HCT116 (cell line): ENCODE data around the gene MYO16.

ENCODE experiments used
- EGR1 ChIP-seq: IDR thresholded peaks from 2 replicates; pipeline ENCODE4 v1.6.1; 2012; ENCODE audit warnings: low read depth
- ELF1 ChIP-seq: IDR thresholded peaks from 2 replicates; pipeline ENCODE4 v1.6.1; 2012; ENCODE audit warnings: low read depth, borderline replicate concordance
- EZH2 ChIP-seq: fragments of 200-600 bp; sonication (generic); IDR thresholded peaks from 2 replicates; pipeline ENCODE4 v1.6.1; 2017; ENCODE audit warnings: antibody characterized with exemption, mixed run types
- FOSL1 ChIP-seq: IDR thresholded peaks from 2 replicates; pipeline ENCODE4 v1.6.1; 2012; ENCODE audit warnings: low read depth
- POLR2A ChIP-seq: IDR thresholded peaks from 2 replicates; pipeline ENCODE4 v1.7.0; 2011; ENCODE audit warnings: borderline replicate concordance; ENCODE audit not compliant: insufficient read depth, insufficient read length; ENCODE audit errors: extremely low read depth
- POLR2AphosphoS5 ChIP-seq: IDR thresholded peaks from 2 replicates; pipeline ENCODE4 v1.6.1; 2011; ENCODE audit warnings: mild to moderate bottlenecking, low read depth, low read length, moderate library complexity
- RAD21 ChIP-seq: IDR thresholded peaks from 2 replicates; pipeline ENCODE4 v1.6.1; 2012; ENCODE audit warnings: low read depth, mild to moderate bottlenecking
- SIN3A ChIP-seq: IDR thresholded peaks from 2 replicates; pipeline ENCODE4 v1.6.1; 2012; ENCODE audit warnings: low read depth
- TCF7L2 ChIP-seq: IDR thresholded peaks from 2 replicates; pipeline ENCODE4 v1.7.0; 2011; ENCODE audit warnings: borderline replicate concordance, inconsistent platforms; ENCODE audit not compliant: insufficient read depth, insufficient read length; ENCODE audit errors: extremely low read depth
- ZFX ChIP-seq: fragments of 450-650 bp; IDR thresholded peaks from 2 replicates; pipeline ENCODE4 v1.6.1; 2017
- TF ChIP-seq, protein P1 (sequence below), 3 experiments: fragments of 200-600 bp in 1 of 3; sonication (generic) in 1 of 3; IDR thresholded peaks in 2 of 3; conservative IDR thresholded peaks in 1 of 3; 2 replicates each; pipeline ENCODE4 v1.5.1; 2012 to 2017; ENCODE audit warnings: low read depth in 2 of 3, low read length in 2 of 3, antibody characterized with exemption in 1 of 3, borderline replicate concordance in 1 of 3, control low read depth in 1 of 3, mild to moderate bottlenecking in 1 of 3, mixed read lengths in 1 of 3, mixed run types in 1 of 3, moderate library complexity in 1 of 3; ENCODE audit not compliant: insufficient read depth in 1 of 3
- TF ChIP-seq, protein P2 (sequence below): IDR thresholded peaks from 2 replicates; pipeline ENCODE4 v1.6.1; 2012
- TF ChIP-seq, protein P3 (sequence below): IDR thresholded peaks from 2 replicates; pipeline ENCODE4 v1.6.1; 2012

DNA sequence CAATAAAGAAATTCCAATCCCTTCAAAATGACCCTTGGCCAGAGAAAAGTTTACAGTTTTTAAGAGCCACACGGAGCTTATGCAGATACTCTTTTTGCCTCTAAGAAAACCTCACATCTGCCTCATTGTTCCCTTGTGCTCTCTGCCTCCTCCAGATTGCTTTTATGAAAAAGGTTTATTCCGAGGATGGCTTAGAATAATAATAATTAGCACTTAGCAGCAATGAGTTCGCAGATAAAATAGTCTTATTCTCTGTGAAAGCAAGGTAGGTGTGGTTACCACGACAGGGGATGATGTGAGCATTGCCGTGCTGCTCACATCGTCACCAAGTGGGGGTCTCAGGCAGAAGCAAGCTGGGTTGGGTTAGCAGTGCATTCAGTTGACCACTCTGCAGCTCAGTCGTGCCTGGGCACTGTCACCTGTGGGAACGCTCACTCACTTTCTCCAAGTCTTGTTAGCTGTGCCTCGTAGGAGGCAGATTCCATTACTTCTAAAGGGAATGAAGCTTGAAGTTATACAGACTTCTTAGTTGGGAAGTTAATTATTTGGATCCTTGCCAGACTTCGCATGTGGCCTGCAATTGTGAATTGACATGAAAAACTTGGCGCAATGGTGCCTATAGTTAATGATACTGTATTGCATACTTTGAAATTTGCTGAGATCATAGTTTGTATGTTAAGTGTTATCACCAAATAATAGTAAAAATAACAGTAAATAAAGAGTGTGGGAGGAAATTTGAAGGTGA is 157.2 kb downstream of the MYO16 start:
- TF ChIP-seq TCF7L2 (no peak), POLR2A (no peak), POLR2AphosphoS5 (no peak), FOSL1 (no peak), ELF1 (no peak), RAD21 (no peak), SIN3A (no peak), ZFX (no peak), EGR1 (no peak), EZH2 (no peak)
- TF ChIP-seq, protein P1, sequence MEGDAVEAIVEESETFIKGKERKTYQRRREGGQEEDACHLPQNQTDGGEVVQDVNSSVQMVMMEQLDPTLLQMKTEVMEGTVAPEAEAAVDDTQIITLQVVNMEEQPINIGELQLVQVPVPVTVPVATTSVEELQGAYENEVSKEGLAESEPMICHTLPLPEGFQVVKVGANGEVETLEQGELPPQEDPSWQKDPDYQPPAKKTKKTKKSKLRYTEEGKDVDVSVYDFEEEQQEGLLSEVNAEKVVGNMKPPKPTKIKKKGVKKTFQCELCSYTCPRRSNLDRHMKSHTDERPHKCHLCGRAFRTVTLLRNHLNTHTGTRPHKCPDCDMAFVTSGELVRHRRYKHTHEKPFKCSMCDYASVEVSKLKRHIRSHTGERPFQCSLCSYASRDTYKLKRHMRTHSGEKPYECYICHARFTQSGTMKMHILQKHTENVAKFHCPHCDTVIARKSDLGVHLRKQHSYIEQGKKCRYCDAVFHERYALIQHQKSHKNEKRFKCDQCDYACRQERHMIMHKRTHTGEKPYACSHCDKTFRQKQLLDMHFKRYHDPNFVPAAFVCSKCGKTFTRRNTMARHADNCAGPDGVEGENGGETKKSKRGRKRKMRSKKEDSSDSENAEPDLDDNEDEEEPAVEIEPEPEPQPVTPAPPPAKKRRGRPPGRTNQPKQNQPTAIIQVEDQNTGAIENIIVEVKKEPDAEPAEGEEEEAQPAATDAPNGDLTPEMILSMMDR (IDR thresholded peaks at IDR 0.05 in 2 of 3, conservative IDR thresholded peaks at IDR 0.05 in 1 of 3; ENCODE audit: borderline replicate concordance in 1 of 3, insufficient read depth in 1 of 3, low read depth in 2 of 3, low read length in 2 of 3) = no peak
- TF ChIP-seq, protein P2, sequence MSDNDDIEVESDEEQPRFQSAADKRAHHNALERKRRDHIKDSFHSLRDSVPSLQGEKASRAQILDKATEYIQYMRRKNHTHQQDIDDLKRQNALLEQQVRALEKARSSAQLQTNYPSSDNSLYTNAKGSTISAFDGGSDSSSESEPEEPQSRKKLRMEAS = no peak
- TF ChIP-seq, protein P3, sequence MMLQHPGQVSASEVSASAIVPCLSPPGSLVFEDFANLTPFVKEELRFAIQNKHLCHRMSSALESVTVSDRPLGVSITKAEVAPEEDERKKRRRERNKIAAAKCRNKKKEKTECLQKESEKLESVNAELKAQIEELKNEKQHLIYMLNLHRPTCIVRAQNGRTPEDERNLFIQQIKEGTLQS = no peak
